IPS-20b (cell line): ENCODE results near the gene FANCC.
"Not testable (repeated sequence)": the region's sequence is repeated elsewhere in the genome, so short reads cannot be mapped to it uniquely, and the experiment has no call there.

Source experiments
- H3K27ac ChIP-seq: one replicate; pipeline ENCODE4 v1.5.1; 2013; ENCODE audit warnings: low read length
- H3K27me3 ChIP-seq: 2 replicates; pipeline ENCODE4 v1.6.1; 2013; ENCODE audit warnings: mild to moderate bottlenecking, low read length, inconsistent platforms; ENCODE audit not compliant: insufficient read depth
- H3K36me3 ChIP-seq: 2 replicates; pipeline ENCODE4 v1.6.1; 2013; ENCODE audit warnings: low read depth, mild to moderate bottlenecking, inconsistent platforms, low read length, moderate library complexity; ENCODE audit not compliant: insufficient read depth
- H3K4me1 ChIP-seq: 2 replicates; pipeline ENCODE4 v1.6.1; 2013; ENCODE audit warnings: mild to moderate bottlenecking, control low read depth, inconsistent platforms, low read length, moderate library complexity; ENCODE audit not compliant: insufficient read depth
- H3K4me3 ChIP-seq: 2 replicates; pipeline ENCODE4 v1.5.1; 2013; ENCODE audit warnings: mild to moderate bottlenecking, low read length, inconsistent platforms
- H3K9ac ChIP-seq: 2 replicates; pipeline ENCODE4 v1.6.1; 2013; ENCODE audit warnings: low read depth, mild to moderate bottlenecking, inconsistent platforms, low read length, moderate library complexity
- H3K9me3 ChIP-seq: 2 replicates; pipeline ENCODE4 v1.6.1; 2013; ENCODE audit warnings: mild to moderate bottlenecking, low read depth, low read length, inconsistent platforms; ENCODE audit not compliant: insufficient read depth

FANCC gene

GRCh38 chr9:95249986-95250385 is 67.5 kb downstream of the FANCC start:
- Histone ChIP-seq H3K9me3 (no peaks in the 10 kb centered on the region), H3K9ac (no peak overlapping the region), H3K4me1 (no peaks in the 10 kb centered on the region; the same call in 1 of the 2 replicates), H3K27me3 (no peaks in the 10 kb centered on the region), H3K4me3 (no peak overlapping the region), H3K27ac (no peak overlapping the region), H3K36me3 (peaks cover 4% of the 10 kb centered on the region)

GRCh38 chr9:95246547-95246946 is 71.0 kb downstream of the FANCC start:
- no peaks in the 10 kb centered on the region for H3K27me3 ChIP-seq
- H3K27ac ChIP-seq: no peak overlapping the region
- H3K9ac ChIP-seq: no peak overlapping the region
- H3K36me3 ChIP-seq: peaks cover 4% of the 10 kb centered on the region
- no peaks in the 10 kb centered on the region; the same call in 1 of the 2 replicates for H3K4me1 ChIP-seq
- no peak overlapping the region for H3K4me3 ChIP-seq
- H3K9me3 ChIP-seq: no peaks in the 10 kb centered on the region

GRCh38 chr9:95242613-95243012 is 74.9 kb downstream of the FANCC start:
- peaks cover 4% of the 10 kb centered on the region for H3K36me3 ChIP-seq

GRCh38 chr9:95239071-95239470 is 78.4 kb downstream of the FANCC start:
- no peaks in the 10 kb centered on the region for H3K9me3 ChIP-seq
- H3K36me3 ChIP-seq: no peaks in the 10 kb centered on the region
- no peak overlapping the region for H3K9ac ChIP-seq
- H3K4me1 ChIP-seq: no peaks in the 10 kb centered on the region
- H3K4me3 ChIP-seq: no peak overlapping the region
- H3K27me3 ChIP-seq: no peaks in the 10 kb centered on the region
- no peak overlapping the region for H3K27ac ChIP-seq

More at GRCh38 chr9:95242613-95243012, 74.9 kb downstream of the FANCC start:
- H3K27me3 ChIP-seq: no peaks in the 10 kb centered on the region
- H3K27ac ChIP-seq: no peak overlapping the region
- no peaks in the 10 kb centered on the region for H3K4me1 ChIP-seq
- no peak overlapping the region for H3K9ac ChIP-seq
- H3K4me3 ChIP-seq: no peak overlapping the region
- no peaks in the 10 kb centered on the region for H3K9me3 ChIP-seq

- Histone ChIP-seq H3K36me3 (no peaks in the 10 kb centered on the region), H3K27me3 (no peaks in the 10 kb centered on the region), H3K9ac (no peak overlapping the region), H3K4me1 (no peaks in the 10 kb centered on the region), H3K4me3 (no peak overlapping the region), H3K27ac (no peak overlapping the region), H3K9me3 (no peaks in the 10 kb centered on the region)
These were observed 80.2 kb downstream of the FANCC start for GRCh38 chr9:95237336-95237735.

GRCh38 chr9:95230046-95230445 is 87.5 kb downstream of the FANCC start:
- H3K36me3 ChIP-seq: no peaks in the 10 kb centered on the region
- no peak overlapping the region for H3K4me3 ChIP-seq
- no peaks in the 10 kb centered on the region for H3K27me3 ChIP-seq
- no peak overlapping the region for H3K27ac ChIP-seq
- H3K4me1 ChIP-seq: no peaks in the 10 kb centered on the region
- H3K9me3 ChIP-seq: no peaks in the 10 kb centered on the region
- H3K9ac ChIP-seq: no peak overlapping the region

- Histone ChIP-seq H3K9ac (no peak overlapping the region), H3K9me3 (no peaks in the 10 kb centered on the region), H3K36me3 (no peaks in the 10 kb centered on the region), H3K27ac (no peak overlapping the region), H3K27me3 (no peaks in the 10 kb centered on the region), H3K4me1 (no peaks in the 10 kb centered on the region), H3K4me3 (no peak overlapping the region)
These were observed 88.1 kb downstream of the FANCC start for GRCh38 chr9:95229230-95229915.

- Histone ChIP-seq H3K4me1 (no peaks in the 10 kb centered on the region), H3K36me3 (no peaks in the 10 kb centered on the region), H3K9me3 (no peaks in the 10 kb centered on the region), H3K9ac (no peak overlapping the region), H3K27me3 (no peaks in the 10 kb centered on the region), H3K4me3 (no peak overlapping the region), H3K27ac (no peak overlapping the region)
These were observed 90.6 kb downstream of the FANCC start for GRCh38 chr9:95226921-95227320.

GRCh38 chr9:95225726-95226106 is 91.8 kb downstream of the FANCC start:
- Histone ChIP-seq H3K4me3 (no peak overlapping the region), H3K4me1 (no peaks in the 10 kb centered on the region), H3K9ac (no peak overlapping the region), H3K27ac (no peak overlapping the region), H3K27me3 (no peaks in the 10 kb centered on the region), H3K36me3 (no peaks in the 10 kb centered on the region), H3K9me3 (no peaks in the 10 kb centered on the region)

- no peaks in the 10 kb centered on the region for H3K36me3 ChIP-seq
- H3K4me1 ChIP-seq: no peaks in the 10 kb centered on the region
- no peak overlapping the region for H3K9ac ChIP-seq
- H3K4me3 ChIP-seq: no peak overlapping the region
- H3K27ac ChIP-seq: no peak overlapping the region
- no peaks in the 10 kb centered on the region for H3K27me3 ChIP-seq
- H3K9me3 ChIP-seq: no peaks in the 10 kb centered on the region
These were observed 92.3 kb downstream of the FANCC start for GRCh38 chr9:95225076-95225725.

GRCh38 chr9:95224376-95225019 is 93.0 kb downstream of the FANCC start:
- Histone ChIP-seq H3K27ac (no peak overlapping the region), H3K9me3 (no peaks in the 10 kb centered on the region)

GRCh38 chr9:95220352-95220751 is 97.2 kb downstream of the FANCC start:
- H3K27me3 ChIP-seq, H3K36me3 ChIP-seq, H3K9ac ChIP-seq, H3K4me3 ChIP-seq, H3K9me3 ChIP-seq, H3K27ac ChIP-seq: not testable (repeated sequence)
- peaks cover 13% of the 10 kb centered on the region; the same call in 1 of the 2 replicates for H3K4me1 ChIP-seq

More at GRCh38 chr9:95224376-95225019, 93.0 kb downstream of the FANCC start:
- H3K9ac ChIP-seq: no peak overlapping the region
- no peaks in the 10 kb centered on the region; the same call in 1 of the 2 replicates for H3K4me1 ChIP-seq
- no peaks in the 10 kb centered on the region for H3K27me3 ChIP-seq
- H3K4me3 ChIP-seq: no peak overlapping the region
- H3K36me3 ChIP-seq: no peaks in the 10 kb centered on the region
